ENCODE data around the gene ADIPOR2. TPM values are rescaled to one million over a fixed set of nuclear protein-coding genes. Genes with fewer than 3 reads are reported as not detected.

The ADIPOR2 gene
- total and polyA plus RNA-seq, 2 of the 4 experiments (the other 2 are of a cell fraction) = 20.0 to 24.9 TPM

GRCh38 chr12:1823237-1823636 is 132.4 kb downstream of the ADIPOR2 start:
- ATAC-seq (ENCODE audit: low read depth) = no peak
- Histone ChIP-seq H3K14ac (replicated peaks; ENCODE audit: low read depth, low read length) (no peak overlapping the region), H3K27ac (ENCODE audit: insufficient read depth, low read length) (no peak overlapping the region), H2BK20ac (ENCODE audit: low read depth, low read length) (no peak overlapping the region), H3K18ac (ENCODE audit: low read depth, low read length) (no peak overlapping the region), H3K56ac (ENCODE audit: extremely low read depth, insufficient read depth, low read length) (no peak overlapping the region), H2BK120ac (ENCODE audit: low read depth, low read length) (no peak overlapping the region), H4K91ac (ENCODE audit: insufficient read depth, low read depth, low read length) (no peak overlapping the region), H3K4ac (ENCODE audit: low read depth, low read length) (no peak overlapping the region), H2AFZ (replicated peaks; ENCODE audit: low read length, poor library complexity) (no peak overlapping the region), H3K79me1 (ENCODE audit: low read depth in 1 of 2, low read length in 2 of 2) (no peaks in the 10 kb centered on the region), H3K9ac (ENCODE audit: low read depth, low read length) (no peak overlapping the region), H4K5ac (ENCODE audit: low read depth, low read length) (no peak overlapping the region), H2AK5ac (ENCODE audit: low read depth, low read length) (no peak overlapping the region), H3K9me1 (ENCODE audit: insufficient read depth, low read length) (no peaks in the 10 kb centered on the region), H4K20me1 (ENCODE audit: insufficient read depth, low read length) (no peaks in the 10 kb centered on the region), H2BK15ac (ENCODE audit: low read depth, low read length) (no peak overlapping the region), H3K4me3 (ENCODE audit: insufficient read depth, low read depth, low read length) (no peak overlapping the region), H3K9me3 (ENCODE audit: control insufficient read depth, insufficient read depth, low read length) (no peaks in the 10 kb centered on the region), H3K4me2 (ENCODE audit: low read depth, low read length) (no peak overlapping the region), H3K27me3 (ENCODE audit: control insufficient read depth, insufficient read depth, low read length) (peaks cover 76% of the 10 kb centered on the region), H2AK9ac (replicated peaks; ENCODE audit: low read depth, low read length, poor library complexity) (no peak overlapping the region), H3K23ac (ENCODE audit: low read depth, low read length) (no peak overlapping the region), H3K36me3 (ENCODE audit: control insufficient read depth, insufficient read depth, low read length) (no peaks in the 10 kb centered on the region), H3K4me1 (ENCODE audit: control insufficient read depth, insufficient read depth, low read length) (no peaks in the 10 kb centered on the region), H4K8ac (ENCODE audit: low read depth in 2 of 2, low read length in 2 of 2) (no peak overlapping the region), H2BK5ac (ENCODE audit: low read depth, low read length, poor library complexity, severe bottlenecking) (no peak overlapping the region)
- WGBS, 2 experiments (ENCODE audit: extremely low coverage in 2 of 2, insufficient read length in 1 of 2) = 92% methylated on average over 2 of the region's 10 CpGs; no CpG with 5 or more reads in 1 of the 2 experiments
- BruUV-seq (replicated peaks) = no TSS peak
- dilution Hi-C loops (cut with HindIII; ENCODE audit: low sequenced_read_pairs, unreplicated experiment) = no loop called here
- DNase-seq = no peak
- intact Hi-C loops (cut with micrococcal nuclease) = no loop called here
- POLR2A ChIA-PET (ENCODE audit: unreplicated experiment) = no interaction called here
- TF ChIP-seq USF2 (IDR thresholded peaks at IDR 0.05; ENCODE audit: low read depth, low read length) (no peak), ELK1 (IDR thresholded peaks at IDR 0.05; ENCODE audit: borderline replicate concordance, low read depth, low read length) (no peak), MXI1 (IDR thresholded peaks at IDR 0.05; ENCODE audit: borderline replicate concordance, low read depth, low read length) (no peak), RAD21 (IDR thresholded peaks at IDR 0.05; ENCODE audit: low read length) (no peak), FOS (IDR thresholded peaks at IDR 0.05; ENCODE audit: low read depth, low read length) (no peak), POLR2A (IDR thresholded peaks at IDR 0.05; ENCODE audit: low read depth, low read length) (no peak), NFE2L2 (IDR thresholded peaks at IDR 0.05; ENCODE audit: low read depth, low read length) (no peak), CEBPB (IDR thresholded peaks at IDR 0.05; ENCODE audit: low read depth, low read length) (no peak), MAZ (IDR thresholded peaks at IDR 0.05; ENCODE audit: borderline replicate concordance, low read depth, low read length) (no peak), CTCF (conservative IDR thresholded peaks at IDR 0.05; ENCODE audit: low read depth, low read length) (no peak), RCOR1 (IDR thresholded peaks at IDR 0.05; ENCODE audit: insufficient replicate concordance, low read length) (no peak), CHD1 (IDR thresholded peaks at IDR 0.05; ENCODE audit: low read depth, low read length) (no peak), SMC3 (IDR thresholded peaks at IDR 0.05; ENCODE audit: low read depth, low read length) (no peak), MAFK (IDR thresholded peaks at IDR 0.05; ENCODE audit: low read depth, low read length) (no peak), RFX5 (IDR thresholded peaks at IDR 0.05; ENCODE audit: low read depth, low read length) (no peak), BHLHE40 (IDR thresholded peaks at IDR 0.05; ENCODE audit: low read depth, low read length) (no peak)
- CTCF ChIA-PET = no interaction called here
- in situ Hi-C loops (cut with MboI; ENCODE audit: low sequenced_read_pairs) = loop anchor here (25.0 kb wide), 1 partner anchor 464 kb away; no protein-coding TSS in a partner anchor
